Thymus (tissue), 11 donors: ENCODE data around the gene AKAP12. TPM values are rescaled to one million over a fixed set of nuclear protein-coding genes. Genes with fewer than 3 reads are reported as not detected.

ENCODE experiments used
- DNase-seq, 9 donors: peaks; one replicate each; pipeline ENCODE4 v3.0.0-alpha.2; 2013; ENCODE audit warnings: low spot score in 9 of 9, low read depth in 6 of 9, missing footprints in 1 of 9
- H3K27ac ChIP-seq, 2 donors: one replicate each; pipeline ENCODE4 v1.5.1; 2013; ENCODE audit warnings: control low read depth in 1 of 2, low read depth in 1 of 2, low read length in 1 of 2, mild to moderate bottlenecking in 1 of 2, moderate library complexity in 1 of 2
- H3K27me3 ChIP-seq, 2 donors: one replicate each; pipeline ENCODE4 v1.5.1; 2013; ENCODE audit warnings: low read length in 1 of 2; ENCODE audit not compliant: control insufficient read depth in 2 of 2, insufficient read depth in 1 of 2
- H3K36me3 ChIP-seq, 2 donors: one replicate each; pipeline ENCODE4 v1.5.1; 2013; ENCODE audit warnings: low read length in 1 of 2, mild to moderate bottlenecking in 1 of 2, moderate library complexity in 1 of 2; ENCODE audit not compliant: control insufficient read depth in 2 of 2, insufficient read depth in 2 of 2
- H3K4me1 ChIP-seq, 2 donors: one replicate each; pipeline ENCODE4 v1.5.1; 2013; ENCODE audit warnings: low read length in 2 of 2; ENCODE audit not compliant: control insufficient read depth in 2 of 2, insufficient read depth in 2 of 2
- H3K4me3 ChIP-seq, 2 donors: one replicate each; pipeline ENCODE4 v1.5.1; 2013; ENCODE audit warnings: low read length in 2 of 2, control low read depth in 1 of 2, mild to moderate bottlenecking in 1 of 2
- H3K9me3 ChIP-seq, 2 donors: one replicate each; pipeline ENCODE4 v1.5.1; 2013; ENCODE audit warnings: low read length in 1 of 2, mild to moderate bottlenecking in 1 of 2; ENCODE audit not compliant: control insufficient read depth in 2 of 2, insufficient read depth in 1 of 2
- WGBS: extraction: QIAGEN DNeasy Blood & Tissue Kit; methylation state at CpG from one replicate; pipeline ENCODE4 v1.1.7; 2013; 5-methylcytosine and 5-hydroxymethylcytosine counted together
- polyA plus RNA-seq: library from polyadenylated mRNA; stranded (reverse); fragments of 200-250 nt; gene quantifications from one replicate; pipeline ENCODE4 v1.2.3, GENCODE V29; 2013
- total RNA-seq: library from RNA; stranded (reverse); fragments of 120-200 nt; gene quantifications from one replicate; pipeline ENCODE4 v1.2.4, GENCODE V29; 2013
- donor health status: healthy.

Gene AKAP12
- total and polyA plus RNA-seq, 2 donors, result 4.3 to 14.4 TPM

GRCh38 chr6:151247490-151247889, 7.7 kb downstream of the AKAP12 start:
- Histone ChIP-seq H3K27me3 (peaks cover 9 to 30% of the 10 kb centered on the region in 2 donors), H3K9me3 (no peaks in the 10 kb centered on the region), H3K36me3 (no peaks in the 10 kb centered on the region), H3K4me1 (no peaks in the 10 kb centered on the region), H3K4me3 (no peak overlapping the region), H3K27ac (no peak overlapping the region)
- DNase-seq, result no peak
- 91% methylated on average over 6 of the region's 6 CpGs for WGBS

DNA sequence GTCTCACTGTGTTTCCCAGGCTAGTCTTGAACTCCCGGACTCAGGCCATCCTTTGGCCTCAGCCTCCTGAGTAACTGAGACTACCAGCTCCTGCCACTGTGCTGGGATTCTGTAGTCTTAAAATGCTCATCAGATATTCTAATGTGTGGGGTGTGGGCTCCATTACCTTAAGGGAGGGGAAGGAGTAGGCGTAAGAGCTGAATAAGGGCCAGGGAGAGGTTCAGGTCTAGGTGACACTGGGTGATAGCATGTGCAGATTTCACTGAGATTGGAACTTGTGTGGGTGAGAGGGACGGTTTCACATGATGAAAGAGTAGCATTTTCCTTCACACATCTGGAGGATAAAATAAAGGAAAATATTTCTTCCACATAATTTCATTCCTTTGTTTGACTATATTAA, 8.5 kb downstream of the AKAP12 start:
- no peaks in the 10 kb centered on the region for H3K4me1 ChIP-seq
- H3K27ac ChIP-seq, result no peak overlapping the region
- no peaks in the 10 kb centered on the region for H3K9me3 ChIP-seq
- 95% methylated on average over 3 of the region's 3 CpGs for WGBS
- DNase-seq, result no peak
- H3K27me3 ChIP-seq, result peaks cover 7 to 24% of the 10 kb centered on the region in 2 donors
- H3K4me3 ChIP-seq, result no peak overlapping the region
- no peaks in the 10 kb centered on the region for H3K36me3 ChIP-seq

DNA sequence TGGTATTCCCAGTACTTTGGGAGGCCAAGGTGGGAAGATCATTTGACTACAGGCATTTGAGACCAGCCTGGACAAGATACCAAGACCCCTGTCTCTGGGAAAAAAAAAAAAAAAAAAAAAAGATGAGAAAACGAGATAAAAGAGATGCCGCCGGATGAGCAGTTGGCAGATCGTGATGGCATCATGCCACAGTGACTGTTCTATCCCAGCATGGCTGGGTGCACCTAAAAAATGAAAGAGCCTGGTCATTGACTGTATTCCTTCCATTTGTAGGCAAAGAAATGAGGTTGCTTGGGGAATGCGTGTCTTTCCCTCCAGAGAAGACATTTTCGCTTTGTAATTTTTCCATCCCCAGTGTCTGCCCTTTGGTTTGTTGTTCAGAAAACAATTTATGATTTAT, 12.9 kb downstream of the AKAP12 start:
- H3K27ac ChIP-seq, result no peak overlapping the region
- no peak overlapping the region for H3K4me3 ChIP-seq
- no peak for DNase-seq
- H3K4me1 ChIP-seq, result no peaks in the 10 kb centered on the region
- WGBS, result 96% methylated on average over 6 of the region's 6 CpGs
- no peaks in the 10 kb centered on the region for H3K9me3 ChIP-seq
- no peaks in the 10 kb centered on the region for H3K36me3 ChIP-seq
- H3K27me3 ChIP-seq, result peaks cover 0 to 3% of the 10 kb centered on the region in 2 donors

- H3K27me3 ChIP-seq, result no peaks in the 10 kb centered on the region
- no peak overlapping the region for H3K4me3 ChIP-seq
- WGBS, result 88% methylated on average over 14 of the region's 14 CpGs
- no peaks in the 10 kb centered on the region for H3K36me3 ChIP-seq
- H3K4me1 ChIP-seq, result no peaks in the 10 kb centered on the region
- no peak for DNase-seq
- no peaks in the 10 kb centered on the region for H3K9me3 ChIP-seq
- H3K27ac ChIP-seq, result no peak overlapping the region
Measured at GRCh38 chr6:151254451-151255081, 14.8 kb downstream of the AKAP12 start.

- Histone ChIP-seq H3K36me3 (no peaks in the 10 kb centered on the region), H3K9me3 (no peaks in the 10 kb centered on the region), H3K27me3 (no peaks in the 10 kb centered on the region), H3K4me1 (no peaks in the 10 kb centered on the region), H3K27ac (no peak overlapping the region), H3K4me3 (no peak overlapping the region)
- no peak for DNase-seq
- 92% methylated on average over 3 of the region's 3 CpGs for WGBS
Measured at GRCh38 chr6:151255811-151256210, 16.0 kb downstream of the AKAP12 start.

DNA sequence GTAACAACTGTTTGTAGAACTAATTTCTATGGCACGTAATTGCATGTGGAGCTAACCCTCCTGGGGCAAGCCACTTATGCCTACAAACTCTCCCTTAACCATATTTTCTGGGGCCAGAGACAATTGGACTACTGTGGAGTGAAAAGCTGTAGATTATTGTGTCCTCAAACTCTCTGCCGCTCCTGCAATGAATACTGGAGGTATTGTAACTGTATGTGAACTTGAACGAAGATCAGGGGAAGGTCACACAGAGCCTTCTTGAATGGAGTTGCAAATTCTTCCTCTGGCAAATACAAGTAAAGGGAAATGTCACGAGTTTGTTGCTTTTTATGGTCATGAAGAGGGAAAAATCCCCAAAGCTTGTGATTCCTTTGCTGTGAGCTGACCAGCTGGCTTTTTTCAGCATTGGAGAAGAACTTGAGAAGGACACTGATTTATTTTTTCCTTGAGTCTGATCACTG, 18.2 kb downstream of the AKAP12 start:
- Histone ChIP-seq H3K9me3 (no peaks in the 10 kb centered on the region), H3K27me3 (no peaks in the 10 kb centered on the region), H3K4me1 (no peaks in the 10 kb centered on the region), H3K36me3 (no peaks in the 10 kb centered on the region), H3K4me3 (no peak overlapping the region), H3K27ac (no peak overlapping the region)
- 68% methylated on average over 4 of the region's 4 CpGs for WGBS
- DNase-seq, result no peak

- DNase-seq, result no peak
- no peak overlapping the region for H3K27ac ChIP-seq
- no peak overlapping the region for H3K4me3 ChIP-seq
- no peaks in the 10 kb centered on the region for H3K27me3 ChIP-seq
- H3K9me3 ChIP-seq, result no peaks in the 10 kb centered on the region
- 97% methylated on average over 4 of the region's 4 CpGs for WGBS
- H3K4me1 ChIP-seq, result no peaks in the 10 kb centered on the region
- no peaks in the 10 kb centered on the region for H3K36me3 ChIP-seq
Measured at GRCh38 chr6:151260205-151260604, 20.4 kb downstream of the AKAP12 start.

GRCh38 chr6:151263035-151263434, 23.3 kb downstream of the AKAP12 start:
- Histone ChIP-seq H3K4me3 (no peak overlapping the region), H3K27me3 (peaks cover 0 to 3% of the 10 kb centered on the region in 2 donors), H3K4me1 (no peaks in the 10 kb centered on the region), H3K9me3 (no peaks in the 10 kb centered on the region), H3K27ac (no peak overlapping the region), H3K36me3 (no peaks in the 10 kb centered on the region)
- WGBS, result 88% methylated on average over 1 of the region's 1 CpG
- DNase-seq, result no peak

- Histone ChIP-seq H3K27me3 (peaks cover 0 to 3% of the 10 kb centered on the region in 2 donors), H3K27ac (no peak overlapping the region), H3K36me3 (no peaks in the 10 kb centered on the region), H3K4me1 (no peaks in the 10 kb centered on the region), H3K9me3 (no peaks in the 10 kb centered on the region), H3K4me3 (no peak overlapping the region)
- 94% methylated on average over 3 of the region's 3 CpGs for WGBS
- no peak for DNase-seq
Measured at GRCh38 chr6:151263967-151264366, 24.2 kb downstream of the AKAP12 start.
